Natural killer cell (primary cell): ENCODE results near the gene GTF2H1. TPM values are rescaled to one million over a fixed set of nuclear protein-coding genes. Genes with fewer than 3 reads are reported as not detected.

Experiments
- ATAC-seq, 3 donors: fragments of 150-1000 bp in 2 of 3; fragments of 200-7000 bp in 1 of 3; cut with Tn5 transposase; 1 replicate in 1 of 3; 2 replicates in 2 of 3; pipeline ENCODE4 v1.10.0; 2021; ENCODE audit warnings: mild to moderate bottlenecking in 2 of 3, moderate library complexity in 2 of 3
- DNase-seq, 2 donors: peaks; one replicate each; pipeline versions ENCODE4 v3.0.0 to v3.0.0-alpha.2; 2013 to 2021; ENCODE audit warnings: mixed read lengths in 1 of 2
- H3K27ac ChIP-seq: one replicate; pipeline ENCODE4 v1.5.1; 2013; ENCODE audit warnings: mild to moderate bottlenecking, low read length
- H3K27me3 ChIP-seq: one replicate; pipeline ENCODE4 v1.6.1; 2013; ENCODE audit warnings: low read length; ENCODE audit not compliant: control insufficient read depth, insufficient read depth
- H3K36me3 ChIP-seq: one replicate; pipeline ENCODE4 v1.6.1; 2013; ENCODE audit warnings: low read length; ENCODE audit not compliant: control insufficient read depth, insufficient read depth
- H3K4me1 ChIP-seq: one replicate; pipeline ENCODE4 v1.6.1; 2013; ENCODE audit warnings: low read length; ENCODE audit not compliant: control insufficient read depth, insufficient read depth
- H3K4me3 ChIP-seq: one replicate; pipeline ENCODE4 v1.5.1; 2013; ENCODE audit warnings: low read length
- H3K9me3 ChIP-seq: one replicate; pipeline ENCODE4 v1.6.1; 2013; ENCODE audit warnings: low read length; ENCODE audit not compliant: control insufficient read depth, insufficient read depth
- H3K27ac Mint-ChIP-seq, 2 donors: one replicate each; pipeline ENCODE4 v1.8.0; 2022; ENCODE audit warnings: mild to moderate bottlenecking in 2 of 2, mixed read lengths in 2 of 2, moderate library complexity in 1 of 2
- H3K27me3 Mint-ChIP-seq, 2 donors: one replicate each; pipeline ENCODE4 v1.8.0; 2022; ENCODE audit warnings: low read depth in 2 of 2, mixed read lengths in 2 of 2
- H3K36me3 Mint-ChIP-seq: one replicate; pipeline ENCODE4 v1.8.0; 2022; ENCODE audit warnings: mixed read lengths
- H3K4me1 Mint-ChIP-seq, 2 donors: one replicate each; pipeline ENCODE4 v1.8.0; 2022; ENCODE audit warnings: mixed read lengths in 2 of 2
- H3K4me3 Mint-ChIP-seq: one replicate; pipeline ENCODE4 v1.8.0; 2022; ENCODE audit warnings: mild to moderate bottlenecking, moderate library complexity, mixed read lengths
- H3K9me3 Mint-ChIP-seq, 2 donors: one replicate each; pipeline ENCODE4 v1.8.0; 2022; ENCODE audit warnings: mixed read lengths in 2 of 2
- WGBS: methylation state at CpG from one replicate; pipeline ENCODE4 v1.1.7; 2013; ENCODE audit warnings: missing lambda C conversion rate; ENCODE audit not compliant: insufficient coverage; 5-methylcytosine and 5-hydroxymethylcytosine counted together
- intact Hi-C: fragments of 100-400 bp; cut with micrococcal nuclease; formaldehyde crosslinking; loops from one replicate; pipeline ENCODE4 v1.14.2; 2022
- total RNA-seq, 4 donors: library from RNA; stranded (reverse); fragments of 120-200 nt in 1 of 4; gene quantifications; one replicate each; pipeline versions ENCODE4 v1.2.3 to v1.2.4, GENCODE V29; 2013 to 2022
- TF ChIP-seq, protein P1 (sequence below): fragments of 200-600 bp; IDR thresholded peaks from one replicate; pipeline ENCODE4 v1.8.0; 2022; ENCODE audit warnings: antibody characterized with exemption

GTF2H1 gene
- total RNA-seq, 3 donors from 2014 or later (not counting 1 experiment from before 2014, with no cell fraction given): 18.4 to 31.5 (median 22.4) TPM

GRCh38 chr11:18329196-18329870, 7.0 kb downstream of the GTF2H1 start:
- Mint-ChIP-seq H3K27me3 (no peaks in the 10 kb centered on the region), H3K4me1 (peaks cover 44 to 46% of the 10 kb centered on the region in 2 donors), H3K27ac (peak overlapping the region; percentile 2 to 55), H3K9me3 (no peaks in the 10 kb centered on the region), H3K36me3 (peaks cover 7% of the 10 kb centered on the region), H3K4me3 (no peak overlapping the region)
- TF ChIP-seq, protein P1, sequence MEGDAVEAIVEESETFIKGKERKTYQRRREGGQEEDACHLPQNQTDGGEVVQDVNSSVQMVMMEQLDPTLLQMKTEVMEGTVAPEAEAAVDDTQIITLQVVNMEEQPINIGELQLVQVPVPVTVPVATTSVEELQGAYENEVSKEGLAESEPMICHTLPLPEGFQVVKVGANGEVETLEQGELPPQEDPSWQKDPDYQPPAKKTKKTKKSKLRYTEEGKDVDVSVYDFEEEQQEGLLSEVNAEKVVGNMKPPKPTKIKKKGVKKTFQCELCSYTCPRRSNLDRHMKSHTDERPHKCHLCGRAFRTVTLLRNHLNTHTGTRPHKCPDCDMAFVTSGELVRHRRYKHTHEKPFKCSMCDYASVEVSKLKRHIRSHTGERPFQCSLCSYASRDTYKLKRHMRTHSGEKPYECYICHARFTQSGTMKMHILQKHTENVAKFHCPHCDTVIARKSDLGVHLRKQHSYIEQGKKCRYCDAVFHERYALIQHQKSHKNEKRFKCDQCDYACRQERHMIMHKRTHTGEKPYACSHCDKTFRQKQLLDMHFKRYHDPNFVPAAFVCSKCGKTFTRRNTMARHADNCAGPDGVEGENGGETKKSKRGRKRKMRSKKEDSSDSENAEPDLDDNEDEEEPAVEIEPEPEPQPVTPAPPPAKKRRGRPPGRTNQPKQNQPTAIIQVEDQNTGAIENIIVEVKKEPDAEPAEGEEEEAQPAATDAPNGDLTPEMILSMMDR: no peak
- WGBS: 67% methylated on average over 4 of the region's 5 CpGs
- no peaks in the 10 kb centered on the region for H3K27me3 ChIP-seq
- H3K36me3 ChIP-seq: peaks cover 31% of the 10 kb centered on the region
- H3K4me1 ChIP-seq: peaks cover 17% of the 10 kb centered on the region
- ATAC-seq (no peak), DNase-seq (no peak)
- intact Hi-C loops: no loop called here
- H3K27ac ChIP-seq: no peak overlapping the region
- no peak overlapping the region for H3K4me3 ChIP-seq
- H3K9me3 ChIP-seq: no peaks in the 10 kb centered on the region

DNA sequence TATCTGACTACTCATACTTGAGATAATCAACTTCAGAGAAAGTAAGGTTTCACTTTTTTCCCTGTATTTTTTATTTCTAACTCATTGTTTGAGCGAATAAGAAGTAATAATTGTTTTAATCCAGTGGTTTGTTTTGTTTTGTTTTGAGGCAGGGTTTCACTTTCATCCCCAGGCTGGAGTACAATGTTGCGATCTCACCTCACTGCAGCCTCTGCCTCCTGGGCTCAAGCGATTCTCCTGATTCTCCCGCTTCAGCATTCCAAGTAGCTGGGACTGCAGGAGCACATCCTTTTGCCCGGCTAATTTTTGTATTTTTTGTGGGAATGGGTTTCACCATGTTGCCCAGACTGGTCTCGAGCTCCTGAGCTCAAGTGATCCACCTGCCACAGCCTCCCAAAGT, 8.6 kb downstream of the GTF2H1 start:
- ATAC-seq (no peak), DNase-seq (peak in 1 of 2 donors; percentile 32)
- Mint-ChIP-seq H3K36me3 (peaks cover 7% of the 10 kb centered on the region), H3K27me3 (no peaks in the 10 kb centered on the region), H3K4me1 (peaks cover 36 to 37% of the 10 kb centered on the region in 2 donors), H3K27ac (peak overlapping the region; percentile 2 to 55), H3K9me3 (no peaks in the 10 kb centered on the region), H3K4me3 (no peak overlapping the region)
- TF ChIP-seq, protein P1: no peak
- Histone ChIP-seq H3K4me3 (no peak overlapping the region), H3K36me3 (peaks cover 44% of the 10 kb centered on the region), H3K27me3 (no peaks in the 10 kb centered on the region), H3K27ac (no peak overlapping the region), H3K4me1 (peaks cover 16% of the 10 kb centered on the region), H3K9me3 (no peaks in the 10 kb centered on the region)
- 85% methylated on average over 5 of the region's 6 CpGs for WGBS
- intact Hi-C loops: no loop called here

DNA sequence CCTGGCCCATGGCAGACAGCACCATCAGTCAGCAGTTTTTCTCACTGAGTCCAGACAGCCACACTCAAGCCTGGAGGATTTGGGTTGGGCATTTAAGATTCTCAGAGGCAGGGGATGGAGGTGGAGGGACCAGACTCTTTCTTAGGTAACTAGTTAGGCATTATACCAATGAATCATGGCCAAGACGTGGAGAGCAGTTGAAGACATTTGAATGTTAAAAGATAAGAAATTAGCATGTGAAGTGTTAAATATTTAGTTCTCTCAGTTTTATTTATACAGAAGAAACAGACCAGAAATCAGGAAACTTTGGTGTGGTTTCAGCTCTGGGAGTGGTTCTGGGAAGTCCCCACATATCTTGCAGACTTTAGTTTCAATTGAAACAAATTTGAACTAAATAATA, 9.9 kb downstream of the GTF2H1 start:
- intact Hi-C loops: no loop called here

More for the DNA sequence above, 9.9 kb downstream of the GTF2H1 start:
- H3K4me3 ChIP-seq: no peak overlapping the region
- WGBS: 31% methylated on average over 1 of the region's 1 CpG
- no peaks in the 10 kb centered on the region for H3K27me3 ChIP-seq
- Mint-ChIP-seq H3K9me3 (no peaks in the 10 kb centered on the region), H3K4me1 (peaks cover 36 to 37% of the 10 kb centered on the region in 2 donors), H3K4me3 (no peak overlapping the region), H3K36me3 (peaks cover 7% of the 10 kb centered on the region), H3K27me3 (no peaks in the 10 kb centered on the region), H3K27ac (peak overlapping the region; percentile 80 to 83)
- peaks cover 45% of the 10 kb centered on the region for H3K36me3 ChIP-seq
- peak overlapping the region; percentile 52 for H3K27ac ChIP-seq
- peak in 1 of 2 donors; percentile 77 for DNase-seq
- TF ChIP-seq, protein P1: no peak
- no peaks in the 10 kb centered on the region for H3K9me3 ChIP-seq
- H3K4me1 ChIP-seq: peaks cover 16% of the 10 kb centered on the region
- peak in 2 of 3 donors; percentile 49 to 62 for ATAC-seq
